Jurkat, Clone E6-1 (cell line): Measurements from ENCODE around the gene SEC24C. TPM values are rescaled to one million over a fixed set of nuclear protein-coding genes. Genes with fewer than 3 reads are reported as not detected.
A peak's percentile ranks its signal among the peaks of the same experiment; 100 is the strongest.
"Not testable (repeated sequence)": the region's sequence is repeated elsewhere in the genome, so short reads cannot be mapped to it uniquely, and the experiment has no call there.

Experiments used
- DNase-seq: peaks from one replicate; pipeline ENCODE4 v3.0.0-alpha.2; 2011; ENCODE audit warnings: low read depth, low spot score
- H3K4me3 ChIP-seq: 2 replicates; pipeline ENCODE4 v1.5.1; 2011; ENCODE audit warnings: mild to moderate bottlenecking, low read length, control low read depth, moderate library complexity
- polyA plus RNA-seq: library from polyadenylated mRNA; unstranded; fragments of >200 nt; gene quantifications from one replicate; pipeline ENCODE4 v1.2.1, GENCODE V29; 2012; ENCODE audit warnings: missing spikeins; ENCODE audit not compliant: insufficient read length, insufficient read depth

The SEC24C gene, protein sequence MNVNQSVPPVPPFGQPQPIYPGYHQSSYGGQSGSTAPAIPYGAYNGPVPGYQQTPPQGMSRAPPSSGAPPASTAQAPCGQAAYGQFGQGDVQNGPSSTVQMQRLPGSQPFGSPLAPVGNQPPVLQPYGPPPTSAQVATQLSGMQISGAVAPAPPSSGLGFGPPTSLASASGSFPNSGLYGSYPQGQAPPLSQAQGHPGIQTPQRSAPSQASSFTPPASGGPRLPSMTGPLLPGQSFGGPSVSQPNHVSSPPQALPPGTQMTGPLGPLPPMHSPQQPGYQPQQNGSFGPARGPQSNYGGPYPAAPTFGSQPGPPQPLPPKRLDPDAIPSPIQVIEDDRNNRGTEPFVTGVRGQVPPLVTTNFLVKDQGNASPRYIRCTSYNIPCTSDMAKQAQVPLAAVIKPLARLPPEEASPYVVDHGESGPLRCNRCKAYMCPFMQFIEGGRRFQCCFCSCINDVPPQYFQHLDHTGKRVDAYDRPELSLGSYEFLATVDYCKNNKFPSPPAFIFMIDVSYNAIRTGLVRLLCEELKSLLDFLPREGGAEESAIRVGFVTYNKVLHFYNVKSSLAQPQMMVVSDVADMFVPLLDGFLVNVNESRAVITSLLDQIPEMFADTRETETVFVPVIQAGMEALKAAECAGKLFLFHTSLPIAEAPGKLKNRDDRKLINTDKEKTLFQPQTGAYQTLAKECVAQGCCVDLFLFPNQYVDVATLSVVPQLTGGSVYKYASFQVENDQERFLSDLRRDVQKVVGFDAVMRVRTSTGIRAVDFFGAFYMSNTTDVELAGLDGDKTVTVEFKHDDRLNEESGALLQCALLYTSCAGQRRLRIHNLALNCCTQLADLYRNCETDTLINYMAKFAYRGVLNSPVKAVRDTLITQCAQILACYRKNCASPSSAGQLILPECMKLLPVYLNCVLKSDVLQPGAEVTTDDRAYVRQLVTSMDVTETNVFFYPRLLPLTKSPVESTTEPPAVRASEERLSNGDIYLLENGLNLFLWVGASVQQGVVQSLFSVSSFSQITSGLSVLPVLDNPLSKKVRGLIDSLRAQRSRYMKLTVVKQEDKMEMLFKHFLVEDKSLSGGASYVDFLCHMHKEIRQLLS
- polyA plus RNA-seq: 35.0 TPM

DNA sequence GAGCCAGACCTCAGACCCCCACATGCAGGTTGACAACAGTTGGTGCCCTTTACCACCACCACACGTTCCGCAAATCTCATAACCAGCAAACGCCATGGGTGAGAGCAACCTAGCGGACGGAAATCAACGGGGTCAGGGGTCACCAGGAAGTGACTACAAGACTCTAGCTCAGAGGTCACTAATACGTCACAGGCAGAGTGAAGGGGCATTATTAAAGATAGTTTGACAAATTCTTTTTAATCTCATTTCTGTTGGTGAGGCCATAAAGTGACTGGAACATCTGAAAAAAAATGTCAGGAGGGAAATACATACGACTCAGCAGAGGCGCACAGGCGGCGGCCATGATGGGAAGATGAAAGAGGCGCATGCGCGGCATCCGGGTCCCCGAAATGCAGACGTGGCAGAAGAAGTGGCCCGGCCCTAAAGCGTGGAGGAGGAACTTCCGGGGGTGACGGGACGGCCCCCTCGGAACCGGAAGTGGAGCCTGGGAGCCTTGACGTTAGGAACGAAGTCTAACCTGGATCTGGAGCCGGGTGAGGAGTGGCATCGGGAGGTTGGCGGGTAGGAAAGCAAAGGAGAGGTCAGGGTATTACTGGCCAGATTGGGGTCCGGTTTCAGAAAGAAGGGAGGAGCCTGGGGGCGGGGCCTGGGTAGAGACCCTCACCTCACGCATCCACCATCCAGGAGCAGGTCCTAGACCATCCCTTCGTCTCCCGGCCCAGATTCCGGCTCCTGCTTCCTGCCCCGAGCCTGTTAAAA is at the start of gene SEC24C:
SEC24C (plus strand) TSS at position 468 of the 759 bp plus-strand sequence. CDS start 2,461 bp downstream, outside the sequence.
- peak within 1 kb of the TSS; percentile 77 for H3K4me3 ChIP-seq
- peak; percentile 92 for DNase-seq

DNA sequence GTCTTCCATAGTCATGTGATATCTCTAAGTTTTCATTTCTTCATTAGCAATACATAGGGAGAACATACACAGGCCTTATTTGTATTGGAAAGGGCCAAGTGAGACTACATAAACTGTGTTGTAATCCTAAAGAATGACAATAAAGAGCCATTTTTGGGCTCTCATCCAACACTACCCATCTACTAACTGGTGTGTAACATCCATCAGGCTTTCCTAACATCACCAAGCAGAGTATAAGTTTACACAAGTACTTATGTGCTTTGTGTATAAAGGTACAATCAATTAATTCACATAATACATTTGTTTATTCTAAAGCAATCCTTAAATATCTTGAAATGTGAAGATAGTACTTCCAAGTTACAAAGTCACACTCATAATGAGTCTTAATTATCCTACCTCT is 48.9 kb upstream of the SEC24C start:
- DNase-seq: not testable (repeated sequence)

DNA sequence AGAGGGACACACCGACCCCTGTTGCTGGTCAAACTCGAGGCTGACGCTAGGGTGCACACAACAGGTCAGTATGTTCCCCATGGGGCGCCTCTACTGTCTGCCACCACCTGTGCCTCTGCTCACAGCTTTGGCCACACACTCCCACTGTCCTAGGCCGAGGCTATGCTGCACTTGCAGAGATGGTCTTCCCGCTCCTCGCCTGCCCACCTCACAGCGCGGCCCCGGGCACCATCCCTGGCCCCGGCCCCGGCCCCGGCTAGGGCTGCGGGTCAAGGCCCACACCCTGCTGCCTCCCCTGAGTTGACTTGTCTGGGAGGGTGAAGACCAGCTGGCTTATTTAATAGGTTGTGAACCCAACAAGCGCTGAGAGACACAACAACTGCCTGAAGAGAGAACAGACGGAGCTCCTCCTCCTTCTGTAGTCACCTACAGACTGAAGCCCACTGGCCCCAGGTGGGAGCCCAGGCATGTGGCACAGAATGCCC is 46.5 kb upstream of the SEC24C start, which contains the start of gene AGAP5:
AGAP5 (minus strand) TSS at position 435 of the 485 bp plus-strand sequence; CDS start at position 81, 354 bp downstream.
- not testable (repeated sequence) for DNase-seq, H3K4me3 ChIP-seq

More for the DNA sequence above, 48.9 kb upstream of the SEC24C start:
- H3K4me3 ChIP-seq: not testable (repeated sequence)

DNA sequence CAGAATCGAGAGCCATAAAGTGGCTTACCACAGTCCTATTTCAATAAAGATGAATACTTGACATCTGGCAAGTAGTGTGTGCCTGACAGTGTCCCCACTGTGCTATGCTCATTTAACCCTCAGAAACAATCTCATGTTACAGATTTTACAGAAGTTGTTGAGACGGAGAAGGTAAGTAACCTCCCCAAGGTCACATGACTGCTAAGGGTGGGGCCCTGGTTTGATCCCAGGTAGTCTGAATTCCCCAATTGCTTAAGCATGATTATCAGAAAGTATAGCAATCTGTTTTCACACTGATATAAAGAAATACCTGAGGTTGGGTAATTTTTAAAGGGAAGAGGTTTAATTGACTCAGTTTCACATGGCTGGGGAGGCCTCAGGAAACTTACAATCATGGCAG is 45.4 kb upstream of the SEC24C start:
- not testable (repeated sequence) for DNase-seq, H3K4me3 ChIP-seq

DNA sequence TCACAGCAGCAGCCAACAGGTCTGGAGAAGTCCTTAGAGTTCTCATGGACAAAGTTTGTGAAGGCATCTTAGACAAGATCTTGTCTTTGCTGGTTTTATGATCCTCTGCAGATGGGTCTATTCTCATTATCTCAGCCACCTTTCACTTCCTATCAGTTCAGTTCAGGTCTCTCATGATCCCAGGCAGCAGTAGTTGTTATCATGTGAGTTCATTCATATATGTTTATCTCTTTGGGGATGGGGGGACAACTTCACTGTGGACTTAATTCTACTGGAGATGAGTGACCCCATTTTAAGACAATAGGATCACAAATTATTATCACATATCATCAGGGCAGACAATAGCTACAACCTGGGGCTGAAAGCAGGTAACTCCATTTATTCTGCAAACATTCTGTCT is 40.2 kb upstream of the SEC24C start:
- DNase-seq, H3K4me3 ChIP-seq: not testable (repeated sequence)

DNA sequence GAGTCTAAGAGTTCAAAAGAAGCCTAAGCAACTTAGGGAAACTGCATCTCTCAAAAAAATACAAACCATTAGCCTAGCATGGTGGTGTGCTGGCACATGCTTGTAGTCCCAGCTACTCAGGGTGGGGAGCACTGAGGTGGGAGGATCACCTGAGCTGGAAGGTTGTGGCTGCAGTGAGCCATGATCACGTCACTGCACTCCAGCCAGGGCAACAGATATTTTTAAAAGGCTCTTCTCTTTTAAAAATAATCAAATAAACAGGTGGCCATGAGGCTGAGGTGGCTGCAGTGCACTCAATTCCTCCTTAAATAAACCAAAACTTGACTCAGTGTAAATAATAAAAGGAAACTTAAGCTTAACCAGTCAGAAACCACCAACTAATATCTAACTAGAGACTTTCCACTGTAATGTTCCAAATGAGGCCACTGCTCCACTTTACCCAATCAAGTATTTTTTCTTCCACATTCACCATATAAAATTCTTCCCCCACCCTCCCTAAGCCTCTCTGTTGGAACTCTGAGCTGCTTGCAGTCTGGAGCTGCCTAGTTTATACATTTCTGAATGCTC is 38.6 kb upstream of the SEC24C start:
- not testable (repeated sequence) for DNase-seq, H3K4me3 ChIP-seq

DNA sequence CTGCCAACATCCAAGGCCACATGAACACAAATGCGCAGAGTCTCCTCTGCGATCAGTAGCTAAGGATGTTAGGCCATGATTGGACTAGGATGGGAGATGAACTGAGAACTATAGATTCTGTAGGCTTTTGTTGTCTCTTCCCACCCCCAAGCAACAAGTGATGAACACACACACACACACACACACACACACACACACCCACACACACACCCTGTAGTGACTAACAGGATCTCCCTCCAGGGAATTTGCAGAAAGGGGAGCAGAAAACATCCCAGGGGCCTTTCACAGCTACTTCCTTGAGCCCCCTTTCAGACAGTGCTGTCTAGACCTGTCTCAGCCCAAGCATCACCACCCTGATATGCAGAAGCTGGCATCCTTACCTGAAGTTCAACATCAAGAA is 37.7 kb upstream of the SEC24C start:
- H3K4me3 ChIP-seq, DNase-seq: not testable (repeated sequence)

DNA sequence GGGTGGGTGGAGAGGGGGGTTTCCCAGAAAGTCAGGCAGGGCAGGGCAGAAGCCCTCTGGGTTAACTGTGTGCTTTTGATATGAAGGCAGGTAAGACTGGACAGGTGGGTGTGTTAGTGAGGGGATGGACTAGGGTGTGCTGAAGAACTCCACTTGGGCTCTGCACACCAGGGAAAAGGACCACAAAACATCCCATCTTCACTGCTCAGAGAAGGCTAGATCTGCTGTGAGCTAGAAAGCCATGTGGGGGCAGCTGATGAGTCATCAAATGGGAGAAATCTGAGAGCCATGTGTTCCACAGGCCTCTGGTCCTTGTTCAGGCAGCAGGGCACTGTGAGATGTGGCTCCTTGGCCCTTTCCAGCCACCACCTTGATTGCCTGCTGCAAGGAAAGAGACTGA is 36.5 kb upstream of the SEC24C start:
- not testable (repeated sequence) for DNase-seq, H3K4me3 ChIP-seq

DNA sequence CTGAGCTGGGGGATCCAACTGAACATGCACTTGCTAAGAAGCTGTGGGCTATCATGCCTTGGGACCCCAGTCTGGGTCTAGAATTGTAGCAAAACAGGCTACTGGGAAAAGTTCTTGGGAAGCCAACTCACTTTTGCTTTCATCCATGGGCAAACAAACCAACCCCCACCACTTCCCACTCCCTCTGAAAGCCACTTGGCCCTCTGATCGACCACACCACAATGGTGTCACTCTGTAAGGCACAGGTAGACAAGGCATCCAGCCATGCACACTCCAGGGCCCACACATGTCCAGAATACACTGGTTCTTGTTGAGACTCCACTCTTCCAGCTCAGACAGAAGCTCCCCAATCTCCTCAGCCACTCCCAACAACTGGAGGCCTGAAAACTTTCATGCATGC is 36.0 kb upstream of the SEC24C start:
- DNase-seq: not testable (repeated sequence)

DNA sequence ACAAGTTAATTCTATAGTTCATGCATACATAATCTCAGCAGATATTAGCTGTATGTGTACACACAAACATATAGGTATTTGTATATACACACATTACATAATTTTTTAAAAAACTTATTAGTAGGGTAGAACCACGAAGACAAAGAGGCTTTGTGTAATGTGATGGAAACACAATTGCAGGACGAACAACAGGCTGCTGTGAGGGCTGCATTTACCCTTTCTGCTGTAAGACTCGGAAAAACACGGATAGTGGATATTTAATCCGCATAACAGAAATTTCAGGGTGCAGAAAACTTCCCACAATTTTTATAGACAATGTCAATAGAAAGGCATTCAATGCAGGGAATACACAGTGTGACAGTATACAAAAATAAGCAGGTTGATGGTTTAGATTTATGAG is 32.5 kb upstream of the SEC24C start:
- not testable (repeated sequence) for DNase-seq, H3K4me3 ChIP-seq

More for the DNA sequence above, 36.0 kb upstream of the SEC24C start:
- H3K4me3 ChIP-seq: not testable (repeated sequence)

DNA sequence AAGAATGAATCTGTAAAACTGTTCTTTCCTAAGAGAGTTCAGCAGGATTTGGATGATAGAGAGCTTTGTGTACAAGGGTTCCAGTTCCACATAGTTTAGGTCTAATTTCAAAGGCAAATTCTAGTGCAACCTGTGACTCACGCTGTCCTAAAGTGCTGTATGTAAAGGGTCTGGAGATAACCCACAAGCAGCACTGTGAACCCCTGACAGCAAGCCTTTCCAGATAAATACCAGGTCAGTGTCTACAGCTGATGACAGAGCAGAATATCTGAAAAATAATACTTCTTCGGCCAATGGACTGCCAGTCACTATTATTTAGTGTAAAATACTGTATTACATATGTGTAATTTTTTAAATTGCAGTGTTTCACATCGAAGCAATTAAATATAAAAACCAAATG is 30.3 kb upstream of the SEC24C start:
- not testable (repeated sequence) for DNase-seq, H3K4me3 ChIP-seq

DNA sequence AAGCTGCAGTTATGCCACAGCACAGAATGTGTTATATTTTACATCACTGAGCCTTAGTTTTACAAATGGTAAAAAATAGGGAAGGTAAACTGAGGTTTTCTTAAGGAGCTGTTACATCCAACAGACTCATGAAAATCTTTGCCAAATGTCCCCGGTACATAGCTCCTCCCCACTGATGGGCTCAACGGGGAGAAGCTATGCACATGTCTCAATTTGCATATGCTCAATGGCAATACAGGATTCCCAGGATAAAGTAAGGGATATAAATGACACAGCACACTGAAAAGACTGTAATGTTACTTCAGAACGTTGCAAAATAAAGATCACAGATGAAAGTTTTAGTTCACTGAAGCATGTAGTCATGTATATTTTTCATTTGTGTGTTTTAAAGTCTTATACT is 29.7 kb upstream of the SEC24C start:
- not testable (repeated sequence) for DNase-seq, H3K4me3 ChIP-seq

DNA sequence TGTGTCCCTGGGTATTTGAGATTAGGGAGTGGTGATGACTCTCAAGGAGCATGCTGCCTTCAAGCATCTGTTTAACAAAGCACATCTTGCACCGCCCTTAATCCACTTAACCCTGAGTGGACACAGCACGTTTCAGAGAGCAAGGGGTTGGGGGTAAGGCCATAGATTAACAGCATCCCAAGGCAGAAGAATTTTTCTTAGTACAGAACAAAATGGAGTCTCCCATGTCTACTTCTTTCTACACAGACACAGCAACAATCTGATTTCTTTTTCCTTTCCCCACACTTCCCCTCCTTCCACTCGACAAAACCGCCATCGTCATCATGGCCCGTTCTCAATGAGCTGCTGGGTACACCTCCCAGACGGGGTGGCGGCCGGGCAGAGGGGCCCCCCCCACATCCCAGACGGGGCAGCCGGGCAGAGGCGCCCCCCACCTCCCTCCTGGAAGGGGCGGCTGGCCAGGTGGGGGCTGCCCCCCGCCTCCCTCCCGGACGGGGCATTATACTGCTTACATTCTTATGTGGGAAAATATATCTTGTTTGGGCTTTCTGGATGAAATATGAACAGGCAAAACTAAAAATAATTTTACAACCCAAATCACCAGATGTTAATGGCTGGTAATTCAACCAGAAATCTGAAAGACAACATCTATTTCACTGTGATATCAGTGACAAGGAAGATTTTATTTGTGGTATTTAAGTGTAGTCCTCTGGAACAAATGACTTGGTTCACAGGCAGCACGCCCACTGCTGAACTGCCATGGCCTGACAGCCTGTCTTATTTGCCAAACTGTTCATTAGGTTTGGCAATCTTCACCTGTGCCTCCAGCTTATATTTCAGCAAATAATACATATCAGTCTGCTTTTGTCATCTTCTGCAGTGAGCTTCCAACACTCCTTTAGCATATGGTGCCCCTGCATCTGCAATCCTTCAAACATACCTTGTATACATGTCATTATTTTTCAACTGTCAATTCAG is 28.7 kb upstream of the SEC24C start:
- not testable (repeated sequence) for H3K4me3 ChIP-seq, DNase-seq

DNA sequence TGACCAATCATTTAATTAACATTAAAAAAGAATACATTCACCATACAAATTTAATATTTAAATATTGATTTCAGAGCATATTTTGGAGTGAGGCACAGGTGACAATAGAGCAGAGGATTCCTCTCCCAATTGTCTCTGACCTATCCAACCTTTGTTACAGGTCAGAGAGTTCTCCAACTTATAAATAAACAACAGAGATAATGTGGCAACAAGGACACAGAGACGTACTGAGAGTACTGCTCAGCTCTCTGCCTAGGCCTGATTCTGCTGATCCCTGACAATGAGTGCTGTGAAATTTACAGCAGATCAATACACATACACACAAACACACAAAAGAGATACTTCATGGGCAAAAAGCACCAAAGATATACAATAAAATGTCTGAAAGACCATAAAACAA is 27.9 kb upstream of the SEC24C start:
- H3K4me3 ChIP-seq: no peak overlapping the region
- DNase-seq: no peak

DNA sequence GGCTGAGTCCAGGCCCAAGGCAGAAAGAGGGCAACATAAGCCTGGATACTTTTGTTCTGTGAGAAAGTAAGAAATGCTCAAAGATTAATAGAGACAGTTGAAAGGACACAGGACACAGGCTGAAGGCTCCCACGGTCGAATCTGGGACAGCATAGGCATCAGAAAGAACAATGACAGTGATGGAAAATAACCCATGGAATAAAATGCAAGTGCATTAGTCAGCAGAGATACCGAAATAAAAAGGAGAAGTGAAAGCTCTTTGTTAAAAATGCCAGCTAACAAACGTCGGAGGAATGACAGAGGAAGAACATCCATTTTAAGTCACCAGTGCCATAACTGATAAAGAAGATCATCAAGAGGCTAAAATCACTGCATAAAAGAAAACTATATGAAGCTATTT is 26.6 kb upstream of the SEC24C start:
- DNase-seq: no peak
- H3K4me3 ChIP-seq: no peak overlapping the region

DNA sequence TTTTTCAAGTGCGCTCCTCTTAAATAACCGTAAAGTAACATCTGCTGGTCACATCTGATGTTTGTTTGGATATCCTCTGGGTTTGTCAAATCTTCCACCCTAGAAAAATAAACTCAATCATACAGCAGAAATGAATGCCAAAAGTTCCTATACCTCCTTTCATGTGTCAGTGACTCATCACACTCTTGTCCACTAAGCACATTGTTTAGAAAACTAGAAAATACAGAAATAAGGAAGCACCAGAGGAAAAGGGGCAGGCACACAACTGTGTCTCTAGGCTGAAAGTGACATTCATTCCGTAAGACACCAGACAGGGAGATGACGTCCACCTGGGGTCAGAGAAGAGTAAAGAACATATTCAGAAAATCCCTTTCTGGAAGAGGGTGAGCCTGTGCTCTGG is 23.6 kb upstream of the SEC24C start:
- DNase-seq, H3K4me3 ChIP-seq: not testable (repeated sequence)

DNA sequence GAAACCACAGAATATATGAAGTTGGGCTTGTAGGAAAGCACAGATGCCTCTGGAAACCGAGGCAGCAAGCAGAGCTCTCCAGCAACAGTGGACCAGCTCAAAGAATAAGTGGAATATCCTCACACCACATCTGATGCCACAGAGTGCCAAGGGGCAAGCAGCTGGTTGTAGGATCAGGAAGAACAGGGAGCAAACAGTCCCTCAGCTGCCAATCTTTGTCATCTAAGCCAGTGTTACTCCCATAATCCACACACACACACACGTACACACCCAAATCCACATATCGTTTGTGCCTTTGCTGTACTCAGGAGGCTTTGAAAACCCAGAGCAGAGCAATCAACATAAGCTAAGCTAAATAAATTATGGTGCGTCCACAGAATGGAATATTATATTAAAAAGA is 20.7 kb upstream of the SEC24C start:
- no peak for DNase-seq
- H3K4me3 ChIP-seq: no peak overlapping the region
